Activated CD8-positive, alpha-beta T cell treated with anti-CD3 and anti-CD28 coated beads, Interleukin-2, amount 10 ng/mL, durations not matched to agents 7 days and 5 days (primary cell): ENCODE measurements around the gene CFAP161. TPM values are rescaled to one million over a fixed set of nuclear protein-coding genes. Genes with fewer than 3 reads are reported as not detected.

ENCODE experiments used
- ATAC-seq: fragments of 150-1000 bp; cut with Tn5 transposase; one replicate; pipeline ENCODE4 v1.10.0; 2021; ENCODE audit warnings: moderate library complexity
- CTCF ChIA-PET: fragments of 350-600 bp; sonication (Branson Sonifier 250); formaldehyde crosslinking; loops from one replicate; lab custom pipeline; 2021; ENCODE audit warnings: antibody characterized with exemption; lab: Charles Lee
- POLR2A ChIA-PET: fragments of 350-600 bp; sonication (Branson Sonifier 250); formaldehyde crosslinking; loops from one replicate; lab custom pipeline; 2021; ENCODE audit warnings: antibody characterized with exemption; lab: Charles Lee
- DNase-seq: peaks from one replicate; pipeline ENCODE4 v3.0.0-alpha.2; 2020
- H3K27ac Mint-ChIP-seq: one replicate; pipeline ENCODE4 v1.8.0; 2021; ENCODE audit warnings: mild to moderate bottlenecking, mixed read lengths
- H3K27me3 Mint-ChIP-seq: one replicate; pipeline ENCODE4 v1.8.0; 2021; ENCODE audit warnings: low read depth, mixed read lengths
- H3K36me3 Mint-ChIP-seq: one replicate; pipeline ENCODE4 v1.8.0; 2021; ENCODE audit warnings: low read depth, mixed read lengths
- H3K4me1 Mint-ChIP-seq: one replicate; pipeline ENCODE4 v1.8.0; 2021; ENCODE audit warnings: low read depth, mixed read lengths
- H3K4me3 Mint-ChIP-seq: one replicate; pipeline ENCODE4 v1.8.0; 2021; ENCODE audit warnings: mild to moderate bottlenecking, mixed read lengths
- H3K9me3 Mint-ChIP-seq: one replicate; pipeline ENCODE4 v1.8.0; 2022; ENCODE audit warnings: mixed read lengths; ENCODE audit not compliant: insufficient read depth
- total RNA-seq, 2 experiments: library from RNA; stranded (reverse); gene quantifications; one replicate each; pipeline ENCODE4 v1.2.3, GENCODE V29; 2021

Gene CFAP161
- not detected for total RNA-seq

DNA sequence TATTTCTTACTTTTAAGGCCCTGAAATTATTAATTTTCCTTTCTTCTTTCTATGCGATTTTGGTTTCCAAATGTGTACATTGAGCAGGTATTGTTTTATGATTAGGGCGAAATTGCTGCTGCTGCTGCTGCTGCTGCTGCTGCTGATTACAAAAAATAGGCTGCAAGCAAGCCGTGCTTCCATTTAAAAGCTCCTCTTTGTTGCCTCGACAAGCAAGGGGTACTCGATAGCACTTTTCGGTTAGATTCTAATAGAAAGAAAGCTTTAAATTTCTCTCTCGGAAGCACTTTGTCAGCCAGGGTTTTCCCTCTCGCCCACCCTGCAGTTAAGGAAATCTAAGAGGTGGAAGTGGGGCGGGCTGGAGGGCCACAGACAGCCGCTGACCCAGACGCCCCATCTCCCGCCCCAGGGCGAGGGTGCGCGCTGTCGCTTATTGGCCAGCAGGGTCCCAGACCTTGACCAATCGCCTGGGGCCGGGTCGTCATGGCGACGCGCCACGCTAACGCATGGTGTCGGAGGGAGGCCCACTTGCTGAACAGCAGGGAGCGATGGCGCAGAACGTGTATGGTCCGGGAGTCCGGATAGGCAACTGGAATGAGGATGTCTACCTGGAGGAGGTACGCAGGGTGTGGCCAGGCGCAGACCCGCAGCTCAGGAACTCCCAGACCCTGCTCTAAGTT is at the start of gene CFAP161:
TSS of gene CFAP161 (plus strand) at position 489 of the 680 bp plus-strand sequence. CDS start at position 549, 60 bp downstream.
- no peaks in the 10 kb centered on the region for H3K9me3 Mint-ChIP-seq
- H3K27ac Mint-ChIP-seq = no peak within 1 kb of the TSS
- DNase-seq (peak; percentile 26), ATAC-seq (peak; percentile 53)
- peaks cover 8% of the 10 kb centered on the region for H3K4me1 Mint-ChIP-seq
- POLR2A ChIA-PET = no interaction called here
- H3K36me3 Mint-ChIP-seq = no peaks in the 10 kb centered on the region
- H3K4me3 Mint-ChIP-seq = peak within 1 kb of the TSS; percentile 18
- H3K27me3 Mint-ChIP-seq = peaks cover 62% of the 10 kb centered on the region
- CTCF ChIA-PET = interaction anchor here (0.9 kb wide), 1 partner anchor 132 kb away, joined by 3 read pairs; no protein-coding TSS in a partner anchor

DNA sequence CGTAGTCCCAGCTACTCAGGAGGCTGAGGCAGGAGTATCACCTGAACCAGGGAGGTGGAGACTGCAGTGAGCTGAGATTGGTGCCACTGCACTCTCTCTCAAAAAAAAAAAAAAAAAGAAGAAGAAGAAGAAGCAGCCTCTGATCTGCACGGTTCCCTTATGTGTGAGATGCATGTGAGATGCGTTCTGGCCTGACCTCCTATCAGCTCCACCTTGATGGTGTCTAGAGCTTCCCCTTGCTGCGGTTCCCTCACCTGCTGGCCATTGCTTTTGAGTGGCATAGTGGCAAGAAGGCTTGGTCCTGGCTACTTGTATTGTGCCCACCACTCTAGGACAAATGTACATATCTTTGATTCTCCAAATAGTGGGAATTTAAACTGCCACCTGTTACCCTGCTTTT is 49.4 kb upstream of the CFAP161 start:
- ChIA-PET POLR2A (no interaction called here), CTCF (no interaction called here)
- no peak overlapping the region for H3K27ac Mint-ChIP-seq
- H3K4me1 Mint-ChIP-seq = peaks cover 6% of the 10 kb centered on the region
- no peak for ATAC-seq
- peaks cover 12% of the 10 kb centered on the region for H3K27me3 Mint-ChIP-seq
- DNase-seq = no peak
- H3K36me3 Mint-ChIP-seq = no peaks in the 10 kb centered on the region
- no peaks in the 10 kb centered on the region for H3K9me3 Mint-ChIP-seq
- no peak overlapping the region for H3K4me3 Mint-ChIP-seq

- POLR2A ChIA-PET = no interaction called here
- H3K27me3 Mint-ChIP-seq = peaks cover 17% of the 10 kb centered on the region
- DNase-seq = no peak
- H3K4me3 Mint-ChIP-seq = no peak overlapping the region
- no peak for ATAC-seq
- peaks cover 6% of the 10 kb centered on the region for H3K4me1 Mint-ChIP-seq
- CTCF ChIA-PET = interaction anchor here (1.4 kb wide), 1 partner anchor 181 kb away, joined by 4 read pairs; no protein-coding TSS in a partner anchor
- no peak overlapping the region for H3K27ac Mint-ChIP-seq
- H3K9me3 Mint-ChIP-seq = no peaks in the 10 kb centered on the region
- no peaks in the 10 kb centered on the region for H3K36me3 Mint-ChIP-seq
Measured at GRCh38 chr15:81085213-81085612, 48.9 kb upstream of the CFAP161 start.

DNA sequence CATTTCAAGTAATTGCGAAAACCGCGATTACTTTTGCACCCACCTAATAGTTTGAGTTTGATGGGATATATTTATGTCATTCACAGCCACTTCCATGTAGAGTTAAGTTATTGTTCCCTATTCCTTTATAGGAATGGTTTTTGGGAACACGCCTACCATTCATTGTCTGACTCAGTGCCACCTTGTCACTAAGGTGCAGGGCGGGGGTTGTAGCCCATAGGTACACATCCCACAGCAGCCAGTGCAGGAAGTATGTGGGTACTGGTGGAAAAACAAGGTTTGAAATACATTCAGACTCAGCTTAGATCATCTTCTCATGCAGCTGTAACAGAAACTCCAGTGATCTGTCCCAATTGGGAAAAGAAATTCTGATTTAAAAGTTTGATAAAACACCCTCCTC is 48.2 kb upstream of the CFAP161 start:
- H3K9me3 Mint-ChIP-seq = no peaks in the 10 kb centered on the region
- peaks cover 6% of the 10 kb centered on the region for H3K4me1 Mint-ChIP-seq
- H3K36me3 Mint-ChIP-seq = no peaks in the 10 kb centered on the region
- peaks cover 20% of the 10 kb centered on the region for H3K27me3 Mint-ChIP-seq
- ATAC-seq (no peak), DNase-seq (no peak)
- no peak overlapping the region for H3K27ac Mint-ChIP-seq
- CTCF ChIA-PET = interaction anchor here (1.4 kb wide), 1 partner anchor 180 kb away, joined by 4 read pairs; no protein-coding TSS in a partner anchor
- H3K4me3 Mint-ChIP-seq = no peak overlapping the region
- POLR2A ChIA-PET = no interaction called here

DNA sequence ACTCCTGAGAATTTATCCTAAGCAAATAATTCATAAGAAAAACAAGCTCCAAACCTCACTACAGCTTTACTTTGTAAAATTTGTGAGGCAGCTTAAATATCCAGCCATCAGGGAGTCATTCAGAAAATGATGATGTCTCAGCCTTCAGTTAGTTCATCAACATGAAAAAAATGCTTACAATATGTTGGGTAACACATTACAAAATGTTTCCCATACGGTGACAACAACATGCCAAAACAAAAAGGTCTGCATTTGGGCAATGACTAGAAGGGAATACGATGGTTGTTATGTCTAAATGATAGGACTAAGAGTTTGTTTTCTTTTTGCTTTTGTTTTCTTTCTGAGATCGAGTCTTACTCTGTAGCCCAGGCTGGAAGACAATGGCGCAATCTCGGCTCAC is 47.0 kb upstream of the CFAP161 start:
- Mint-ChIP-seq H3K36me3 (no peaks in the 10 kb centered on the region), H3K27me3 (peaks cover 22% of the 10 kb centered on the region), H3K27ac (no peak overlapping the region), H3K4me3 (no peak overlapping the region), H3K4me1 (peaks cover 6% of the 10 kb centered on the region), H3K9me3 (no peaks in the 10 kb centered on the region)
- no peak for ATAC-seq
- no peak for DNase-seq
- ChIA-PET POLR2A (no interaction called here), CTCF (interaction anchor here (0.7 kb wide), 1 partner anchor 116 kb away, joined by 3 read pairs; no protein-coding TSS in a partner anchor)

- H3K4me3 Mint-ChIP-seq = no peak overlapping the region
- no peak for DNase-seq
Measured at GRCh38 chr15:81087694-81088093, 46.4 kb upstream of the CFAP161 start.

DNA sequence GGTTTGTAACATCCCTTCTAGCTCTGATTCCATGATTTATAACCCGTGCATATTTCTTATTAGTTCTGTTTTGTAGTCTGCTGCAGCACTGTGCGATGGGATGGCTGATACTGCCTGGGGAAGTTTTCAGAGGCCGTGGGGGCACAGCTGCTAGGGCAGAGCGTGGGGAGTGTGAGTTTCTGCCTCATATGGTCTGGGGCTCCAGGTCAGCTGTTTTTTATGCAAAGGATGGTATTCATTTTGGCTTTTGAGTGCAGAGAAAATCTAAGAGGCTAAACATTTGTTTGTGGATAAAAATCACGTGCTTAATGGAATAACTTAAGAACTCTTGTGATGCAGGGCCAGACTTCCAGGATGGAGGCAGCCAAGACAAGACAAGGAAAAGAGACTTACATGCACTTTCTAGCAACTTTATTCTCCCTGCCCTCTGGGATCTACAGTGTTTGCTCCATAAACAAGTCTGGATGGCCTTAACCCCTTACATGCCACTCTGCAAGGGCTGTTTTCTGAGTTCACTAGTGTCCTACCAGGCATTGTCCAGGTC is 45.5 kb upstream of the CFAP161 start:
- Mint-ChIP-seq H3K27ac (no peak overlapping the region), H3K4me3 (no peak overlapping the region), H3K36me3 (no peaks in the 10 kb centered on the region), H3K9me3 (no peaks in the 10 kb centered on the region), H3K27me3 (peaks cover 31% of the 10 kb centered on the region), H3K4me1 (peaks cover 6% of the 10 kb centered on the region)
- DNase-seq (no peak), ATAC-seq (no peak)
- ChIA-PET CTCF (interaction anchor here (1.2 kb wide), 1 partner anchor 178 kb away, joined by 3 read pairs; no protein-coding TSS in a partner anchor), POLR2A (no interaction called here)

More at GRCh38 chr15:81087694-81088093, 46.4 kb upstream of the CFAP161 start:
- H3K27ac Mint-ChIP-seq = no peak overlapping the region
- no peaks in the 10 kb centered on the region for H3K36me3 Mint-ChIP-seq
- H3K4me1 Mint-ChIP-seq = peaks cover 6% of the 10 kb centered on the region
- ATAC-seq = no peak
- peaks cover 27% of the 10 kb centered on the region for H3K27me3 Mint-ChIP-seq
- ChIA-PET POLR2A (no interaction called here), CTCF (interaction anchor here (0.7 to 1.2 kb wide), 2 partner anchors 117 to 179 kb away, joined by 3 read pairs; no protein-coding TSS in a partner anchor)
- H3K9me3 Mint-ChIP-seq = no peaks in the 10 kb centered on the region

DNA sequence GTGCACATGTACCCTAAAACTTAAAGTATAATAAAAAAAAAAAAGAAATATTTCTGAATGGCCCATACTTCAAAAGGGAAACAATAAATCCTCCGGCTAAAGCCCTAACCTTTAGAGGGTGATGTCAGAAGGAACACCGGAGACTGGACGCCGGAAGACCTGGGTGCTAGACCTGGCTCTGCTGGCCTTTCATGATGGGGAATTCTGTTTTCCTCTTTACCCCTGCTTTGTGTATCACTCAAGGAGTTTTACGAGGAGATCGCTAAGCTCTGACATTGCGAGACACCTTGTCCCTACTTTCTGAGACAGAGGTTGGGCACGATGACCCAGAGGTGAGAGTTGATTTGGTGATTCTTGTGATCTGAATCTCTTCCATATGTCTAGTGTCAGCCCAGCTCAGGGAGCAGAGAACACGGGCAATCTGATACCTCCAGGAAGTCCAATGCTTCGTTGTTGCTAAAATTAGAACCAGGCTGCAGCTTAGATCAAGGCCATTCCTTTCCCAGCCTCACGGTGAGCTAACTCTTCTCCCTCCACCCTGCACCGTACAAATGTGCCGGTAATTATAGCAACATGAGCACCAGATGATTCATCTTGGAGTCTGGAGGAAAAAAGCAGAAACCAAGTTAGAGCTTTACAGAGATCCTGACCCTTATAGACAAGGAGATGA is 42.0 kb upstream of the CFAP161 start:
- Mint-ChIP-seq H3K9me3 (no peaks in the 10 kb centered on the region), H3K4me3 (no peak overlapping the region), H3K4me1 (no peaks in the 10 kb centered on the region), H3K36me3 (no peaks in the 10 kb centered on the region), H3K27ac (no peak overlapping the region), H3K27me3 (peaks cover 34% of the 10 kb centered on the region)
- ChIA-PET POLR2A (no interaction called here), CTCF (interaction anchor here (1.0 to 2.1 kb wide), 4 partner anchors 17 to 182 kb away, joined by 3 to 13 read pairs (median 4); no protein-coding TSS in a partner anchor)
- ATAC-seq = no peak
- no peak for DNase-seq

DNA sequence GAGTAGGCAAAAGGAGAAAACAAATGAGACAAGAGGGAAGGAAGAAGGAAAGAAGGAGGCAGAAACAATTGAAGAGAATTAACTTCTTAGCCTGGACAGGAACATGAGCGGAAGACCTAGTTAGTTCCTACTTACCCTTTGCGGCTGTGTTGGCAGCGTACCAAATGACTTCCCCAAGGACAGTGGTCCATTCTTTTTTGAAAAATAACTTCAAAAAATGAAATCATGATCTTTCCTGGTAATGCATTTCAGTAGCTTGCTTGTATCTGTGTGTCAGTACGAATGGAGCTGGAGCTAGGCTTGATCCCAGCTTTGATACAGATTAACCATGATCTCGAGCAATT is 41.5 kb upstream of the CFAP161 start:
- H3K4me1 Mint-ChIP-seq = no peaks in the 10 kb centered on the region
- CTCF ChIA-PET = interaction anchor here (1.0 to 2.1 kb wide), 4 partner anchors 16 to 182 kb away, joined by 3 to 13 read pairs (median 4); no protein-coding TSS in a partner anchor
- DNase-seq = no peak
- POLR2A ChIA-PET = no interaction called here
- no peak for ATAC-seq
- peaks cover 35% of the 10 kb centered on the region for H3K27me3 Mint-ChIP-seq
- H3K36me3 Mint-ChIP-seq = no peaks in the 10 kb centered on the region
- H3K27ac Mint-ChIP-seq = no peak overlapping the region
- H3K9me3 Mint-ChIP-seq = no peaks in the 10 kb centered on the region
- H3K4me3 Mint-ChIP-seq = no peak overlapping the region

GRCh38 chr15:81093961-81094360 is 40.1 kb upstream of the CFAP161 start:
- Mint-ChIP-seq H3K9me3 (no peaks in the 10 kb centered on the region), H3K27me3 (peaks cover 42% of the 10 kb centered on the region), H3K36me3 (no peaks in the 10 kb centered on the region), H3K4me1 (peaks cover 7% of the 10 kb centered on the region), H3K27ac (no peak overlapping the region), H3K4me3 (no peak overlapping the region)
- no peak for DNase-seq
- POLR2A ChIA-PET = interaction anchor here (0.6 kb wide), 1 partner anchor 940 kb away, joined by 5 read pairs; no protein-coding TSS in a partner anchor
- no peak for ATAC-seq
- CTCF ChIA-PET = interaction anchor here (2.4 kb wide), 1 partner anchor 172 kb away, joined by 13 read pairs; no protein-coding TSS in a partner anchor

GRCh38 chr15:81095690-81096365 is 38.2 kb upstream of the CFAP161 start:
- DNase-seq = no peak
- Mint-ChIP-seq H3K4me1 (peaks cover 12% of the 10 kb centered on the region), H3K4me3 (no peak overlapping the region), H3K27me3 (peaks cover 33% of the 10 kb centered on the region), H3K36me3 (no peaks in the 10 kb centered on the region), H3K9me3 (no peaks in the 10 kb centered on the region), H3K27ac (no peak overlapping the region)
- ATAC-seq = no peak
- CTCF ChIA-PET = interaction anchor here (1.1 to 2.4 kb wide), 2 partner anchors 10 to 170 kb away, joined by 3 to 13 read pairs; no protein-coding TSS in a partner anchor
- POLR2A ChIA-PET = no interaction called here
